Measurements from ENCODE around the gene SLC43A1. TPM values are rescaled to one million over a fixed set of nuclear protein-coding genes. Genes with fewer than 3 reads are reported as not detected.

The SLC43A1 gene
- total RNA-seq, 2 experiments from 2014 or later = 32.1 to 34.0 TPM

GRCh38 chr11:57463671-57464538, 51.6 kb downstream of the SLC43A1 start:
- Mint-ChIP-seq H3K4me3 (no peak overlapping the region), H3K9me3 (no peaks in the 10 kb centered on the region), H3K27ac (no peak overlapping the region), H3K27me3 (peaks cover 20% of the 10 kb centered on the region), H3K4me1 (ENCODE audit: low read depth) (peaks cover 9% of the 10 kb centered on the region), H3K36me3 (ENCODE audit: low read depth) (no peaks in the 10 kb centered on the region)
- intact Hi-C loops (cut with micrococcal nuclease) = no loop called here
- DNase-seq (no peak), ATAC-seq (no peak)
- POLR2A ChIA-PET = interaction anchor here (2.9 kb wide), 1 partner anchor 10 kb away, joined by 12 read pairs; no protein-coding TSS in a partner anchor
- CTCF ChIA-PET = interaction anchor here (1.1 to 2.7 kb wide), 7 partner anchors 9 to 63 kb away, joined by 3 to 12 read pairs (median 5); no protein-coding TSS in a partner anchor
- no peak for TF ChIP-seq CTCF (IDR thresholded peaks at IDR 0.05)

GRCh38 chr11:57462597-57462996, 52.9 kb downstream of the SLC43A1 start:
- ATAC-seq (no peak), DNase-seq (no peak)
- H3K27ac Mint-ChIP-seq = no peak overlapping the region
- H3K4me1 Mint-ChIP-seq (ENCODE audit: low read depth) = peaks cover 18% of the 10 kb centered on the region
- H3K9me3 Mint-ChIP-seq = no peaks in the 10 kb centered on the region
- H3K4me3 Mint-ChIP-seq = no peak overlapping the region
- peaks cover 28% of the 10 kb centered on the region for H3K27me3 Mint-ChIP-seq
- CTCF ChIA-PET = interaction anchor here (1.3 to 2.7 kb wide), 3 partner anchors 15 to 65 kb away, joined by 3 to 12 read pairs (median 5); no protein-coding TSS in a partner anchor
- POLR2A ChIA-PET = interaction anchor here (0.6 to 2.9 kb wide), 2 partner anchors 12 to 35 kb away, joined by 3 to 12 read pairs; no protein-coding TSS in a partner anchor
- intact Hi-C loops (cut with micrococcal nuclease) = no loop called here
- H3K36me3 Mint-ChIP-seq (ENCODE audit: low read depth) = no peaks in the 10 kb centered on the region
- no peak for TF ChIP-seq CTCF (IDR thresholded peaks at IDR 0.05)

- Mint-ChIP-seq H3K36me3 (ENCODE audit: low read depth) (no peaks in the 10 kb centered on the region), H3K4me3 (no peak overlapping the region), H3K27ac (no peak overlapping the region), H3K4me1 (ENCODE audit: low read depth) (peaks cover 21% of the 10 kb centered on the region), H3K27me3 (peaks cover 31% of the 10 kb centered on the region), H3K9me3 (no peaks in the 10 kb centered on the region)
- no peak for DNase-seq
- no peak for TF ChIP-seq CTCF (IDR thresholded peaks at IDR 0.05)
- ChIA-PET POLR2A (interaction anchor here (0.6 to 2.9 kb wide), 2 partner anchors 12 to 119 kb away, joined by 4 to 12 read pairs; no protein-coding TSS in a partner anchor), CTCF (interaction anchor here (1.5 to 9.1 kb wide), 4 partner anchors 13 to 65 kb away, joined by 3 to 114 read pairs (median 14); partner anchors contain the start of gene SLC43A1)
- intact Hi-C loops (cut with micrococcal nuclease) = no loop called here
- no peak for ATAC-seq
Observed at GRCh38 chr11:57461841-57462489, 53.5 kb downstream of the SLC43A1 start.

GRCh38 chr11:57460758-57461749, 54.4 kb downstream of the SLC43A1 start:
- Mint-ChIP-seq H3K4me1 (ENCODE audit: low read depth) (peaks cover 21% of the 10 kb centered on the region), H3K4me3 (no peak overlapping the region), H3K27ac (no peak overlapping the region), H3K36me3 (ENCODE audit: low read depth) (no peaks in the 10 kb centered on the region), H3K27me3 (peaks cover 33% of the 10 kb centered on the region), H3K9me3 (no peaks in the 10 kb centered on the region)
- no peak for ATAC-seq
- intact Hi-C loops (cut with micrococcal nuclease) = no loop called here
- TF ChIP-seq CTCF (IDR thresholded peaks at IDR 0.05) = no peak
- no peak for DNase-seq
- POLR2A ChIA-PET = interaction anchor here (1.1 to 1.5 kb wide), 4 partner anchors 13 to 36 kb away, joined by 3 to 6 read pairs (median 4); partner anchors contain the start of gene SLC43A3
- CTCF ChIA-PET = interaction anchor here (1.2 to 9.1 kb wide), 9 partner anchors 11 to 180 kb away, joined by 3 to 254 read pairs (median 16); partner anchors contain the start of genes SLC43A1 and TIMM10

All from activated CD8-positive, alpha-beta T cell treated with anti-CD3 and anti-CD28 coated beads for 36 hours (primary cell).